ENCODE results near the gene NFYC. TPM values are rescaled to one million over a fixed set of nuclear protein-coding genes. Genes with fewer than 3 reads are reported as not detected.

Gene NFYC
- total RNA-seq, 1 experiment from 2014 or later, result 63.3 TPM

- CTCF ChIA-PET, result interaction anchor here (1.3 kb wide), 1 partner anchor 9 kb away, joined by 7 read pairs; no protein-coding TSS in a partner anchor
Measured at GRCh38 chr1:40781608-40781971, 90.1 kb downstream of the NFYC start.

More at GRCh38 chr1:40781608-40781971, 90.1 kb downstream of the NFYC start:
- 0 out of 2 replicates have a peak, but pooled peaks cover 6% of the 10 kb centered on the region for H3K79me2 ChIP-seq (ENCODE audit: insufficient read depth, low read length)
- ChIA-PET POLR2A (no interaction called here), RAD21 (ENCODE audit: low non-redundant PET in 1 of 2, low total read pairs in 2 of 2, uncharacterized antibody in 2 of 2, unreplicated experiment in 2 of 2) (no interaction called here)
- no peak for TF ChIP-seq MAX (IDR thresholded peaks at IDR 0.05)
- no peak for TF ChIP-seq POLR2A (IDR thresholded peaks at IDR 0.05; ENCODE audit: borderline replicate concordance, extremely low read depth, insufficient read depth, insufficient read length)
- TF ChIP-seq EGR1 (IDR thresholded peaks at IDR 0.05; ENCODE audit: low read depth), result no peak
- TF ChIP-seq ELF1 (IDR thresholded peaks at IDR 0.05; ENCODE audit: borderline replicate concordance, low read depth), result no peak
- no peak for TF ChIP-seq YY1 (IDR thresholded peaks at IDR 0.05; ENCODE audit: extremely low read depth, insufficient replicate concordance, low read depth, low read length)
- TF ChIP-seq POLR2AphosphoS5 (IDR thresholded peaks at IDR 0.05; ENCODE audit: low read depth, low read length), result no peak
- TF ChIP-seq TCF7L2 (IDR thresholded peaks at IDR 0.05; ENCODE audit: borderline replicate concordance, extremely low read depth, insufficient read depth, insufficient read length), result no peak
- TF ChIP-seq REST (IDR thresholded peaks at IDR 0.05; ENCODE audit: low read depth), result no peak
- no peak for TF ChIP-seq EZH2phosphoT487 (IDR thresholded peaks at IDR 0.05; ENCODE audit: borderline replicate concordance)
- no peak for TF ChIP-seq FOSL1 (IDR thresholded peaks at IDR 0.05; ENCODE audit: low read depth)
- no peak for TF ChIP-seq SIN3A (IDR thresholded peaks at IDR 0.05; ENCODE audit: low read depth)
- no peak for TF ChIP-seq CTCF (IDR thresholded peaks at IDR 0.05 in 2 of 3, conservative IDR thresholded peaks at IDR 0.05 in 1 of 3; ENCODE audit: borderline replicate concordance in 1 of 3, insufficient read depth in 1 of 3, low read depth in 2 of 3, low read length in 2 of 3)
- no peak for TF ChIP-seq CEBPB (IDR thresholded peaks at IDR 0.05; ENCODE audit: low read depth)
- no peak for TF ChIP-seq CBX3 (IDR thresholded peaks at IDR 0.05; ENCODE audit: low read depth)
- no peak for TF ChIP-seq SP1 (IDR thresholded peaks at IDR 0.05; ENCODE audit: low read depth)
- TF ChIP-seq ZFX (IDR thresholded peaks at IDR 0.05), result no peak
- no peak overlapping the region for H3K4me2 ChIP-seq (ENCODE audit: low read length)
- BruUV-seq (replicated peaks), result no TSS peak
- H3K4me3 ChIP-seq (replicated peaks in 1 of 2; ENCODE audit: low read depth in 1 of 2, low read length in 2 of 2), result no peak overlapping the region
- peaks cover 11 to 44% of the 10 kb centered on the region in 2 experiments for H3K4me1 ChIP-seq (ENCODE audit: control insufficient read depth in 1 of 2, insufficient read depth in 2 of 2, low read length in 2 of 2)
- H3K9me2 ChIP-seq (ENCODE audit: insufficient read depth), result no peaks in the 10 kb centered on the region
- H3K9me3 ChIP-seq (ENCODE audit: control insufficient read depth in 1 of 2, insufficient read depth in 1 of 2, low read depth in 1 of 2, low read length in 2 of 2), result no peaks in the 10 kb centered on the region
- ATAC-seq (no peak), DNase-seq (ENCODE audit: low read depth, low spot score) (no peak)
- no peak overlapping the region for H3K9ac ChIP-seq (ENCODE audit: low read length)
- no peaks in the 10 kb centered on the region for H4K20me1 ChIP-seq (ENCODE audit: insufficient read depth)
- H3K27me3 ChIP-seq (ENCODE audit: insufficient read depth, low read length), result no peaks in the 10 kb centered on the region
- H3K27ac ChIP-seq (ENCODE audit: low read depth, low read length), result no peak overlapping the region
- intact Hi-C loops (cut with micrococcal nuclease), result no loop called here
- H2AFZ ChIP-seq (ENCODE audit: low read depth, low read length, poor library complexity, severe bottlenecking), result no peak overlapping the region
- H3K36me3 ChIP-seq (ENCODE audit: control insufficient read depth in 1 of 2, insufficient read depth in 2 of 2, low read length in 2 of 2), result no peaks in the 10 kb centered on the region
